Lower lobe of right lung (tissue), 2 donors: Measurements from ENCODE around the gene REV3L. TPM values are rescaled to one million over a fixed set of nuclear protein-coding genes. Genes with fewer than 3 reads are reported as not detected.
A peak's percentile ranks its signal among the peaks of the same experiment; 100 is the strongest.

Experiments
- ATAC-seq, 2 donors: fragments of 200-7000 bp; cut with Tn5 transposase; one replicate each; pipeline ENCODE4 v1.9.1; 2020 to 2022; ENCODE audit warnings: mild to moderate bottlenecking in 2 of 2, moderate library complexity in 2 of 2
- DNase-seq: peaks from one replicate; pipeline ENCODE4 v3.0.0-alpha.2; 2020
- H3K27ac ChIP-seq: fragments of 200-600 bp; one replicate; pipeline ENCODE4 v1.8.0; 2022
- H3K27me3 ChIP-seq: fragments of 200-600 bp; one replicate; pipeline ENCODE4 v1.8.0; 2022; ENCODE audit warnings: low read depth
- H3K36me3 ChIP-seq: fragments of 200-600 bp; one replicate; pipeline ENCODE4 v1.8.0; 2022; ENCODE audit warnings: mild to moderate bottlenecking
- H3K4me1 ChIP-seq: fragments of 200-600 bp; one replicate; pipeline ENCODE4 v1.8.0; 2022
- H3K4me3 ChIP-seq: fragments of 200-600 bp; one replicate; pipeline ENCODE4 v1.8.0; 2022; ENCODE audit warnings: mild to moderate bottlenecking
- H3K9me3 ChIP-seq: fragments of 200-600 bp; one replicate; pipeline ENCODE4 v1.8.0; 2022
- intact Hi-C: fragments of 100-400 bp; cut with DNase I; formaldehyde crosslinking; loops from one replicate; pipeline ENCODE4 v1.11.0; 2022
- total RNA-seq: library from RNA; stranded (reverse); fragmentation: NEBNext Ultra II Directional; extraction: Animal tissue kit (Norgen Biotek cat#: 25700); gene quantifications from one replicate; pipeline ENCODE4 v1.2.1, GENCODE V29; 2021
- TF ChIP-seq, protein P1 (sequence below): fragments of 200-600 bp; IDR thresholded peaks from one replicate; pipeline ENCODE4 v1.8.0; 2022; ENCODE audit warnings: antibody characterized with exemption, mild to moderate bottlenecking
- donor health status: DM: no; HTN: yes; CAD: no; lungs with severe emphysema.

Gene REV3L
- total RNA-seq, 1 donor from 2014 or later: 30.3 TPM

DNA sequence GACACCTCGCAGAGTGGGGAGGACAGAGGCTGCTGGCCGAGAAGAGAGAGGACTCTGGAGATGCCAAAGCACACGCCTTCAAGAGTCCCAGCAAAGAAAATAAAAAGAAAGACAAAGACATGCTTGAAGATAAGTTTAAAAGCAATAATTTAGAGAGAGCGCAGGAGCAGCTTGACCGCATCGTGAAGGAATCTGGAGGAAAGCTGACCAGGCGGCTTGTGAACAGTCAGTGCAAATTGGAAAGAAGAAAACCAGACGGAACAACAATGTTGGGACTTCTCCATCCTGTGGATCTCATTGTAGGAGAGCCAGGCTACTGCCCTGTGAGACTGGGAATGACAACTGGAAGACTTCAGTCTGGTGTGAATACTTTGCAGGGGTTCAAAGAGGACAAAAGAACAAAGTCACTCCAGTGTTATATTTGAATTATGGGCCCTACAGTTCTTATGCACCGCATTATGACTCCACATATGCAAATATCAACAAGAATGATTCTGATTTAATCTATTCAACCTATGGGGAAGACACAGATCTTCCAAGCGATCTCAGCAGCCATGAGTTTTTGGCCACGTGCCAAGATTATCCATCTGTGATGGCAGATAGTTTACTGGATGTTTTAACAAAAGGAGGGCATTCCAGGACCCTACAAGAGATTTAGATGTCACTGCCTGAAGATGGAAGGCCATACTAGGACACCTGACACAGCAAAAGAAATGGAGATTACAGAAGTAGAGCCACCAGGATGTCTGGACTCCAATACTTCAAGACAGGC is 52.2 kb downstream of the REV3L start:
- intact Hi-C loops: no loop called here
- no peaks in the 10 kb centered on the region for H3K27me3 ChIP-seq
- DNase-seq (no peak), ATAC-seq (no peak)
- no peak overlapping the region for H3K4me3 ChIP-seq
- peaks cover 6% of the 10 kb centered on the region for H3K9me3 ChIP-seq
- H3K27ac ChIP-seq: no peak overlapping the region
- H3K36me3 ChIP-seq: peaks cover 4% of the 10 kb centered on the region
- H3K4me1 ChIP-seq: peaks cover 17% of the 10 kb centered on the region
- TF ChIP-seq, protein P1, sequence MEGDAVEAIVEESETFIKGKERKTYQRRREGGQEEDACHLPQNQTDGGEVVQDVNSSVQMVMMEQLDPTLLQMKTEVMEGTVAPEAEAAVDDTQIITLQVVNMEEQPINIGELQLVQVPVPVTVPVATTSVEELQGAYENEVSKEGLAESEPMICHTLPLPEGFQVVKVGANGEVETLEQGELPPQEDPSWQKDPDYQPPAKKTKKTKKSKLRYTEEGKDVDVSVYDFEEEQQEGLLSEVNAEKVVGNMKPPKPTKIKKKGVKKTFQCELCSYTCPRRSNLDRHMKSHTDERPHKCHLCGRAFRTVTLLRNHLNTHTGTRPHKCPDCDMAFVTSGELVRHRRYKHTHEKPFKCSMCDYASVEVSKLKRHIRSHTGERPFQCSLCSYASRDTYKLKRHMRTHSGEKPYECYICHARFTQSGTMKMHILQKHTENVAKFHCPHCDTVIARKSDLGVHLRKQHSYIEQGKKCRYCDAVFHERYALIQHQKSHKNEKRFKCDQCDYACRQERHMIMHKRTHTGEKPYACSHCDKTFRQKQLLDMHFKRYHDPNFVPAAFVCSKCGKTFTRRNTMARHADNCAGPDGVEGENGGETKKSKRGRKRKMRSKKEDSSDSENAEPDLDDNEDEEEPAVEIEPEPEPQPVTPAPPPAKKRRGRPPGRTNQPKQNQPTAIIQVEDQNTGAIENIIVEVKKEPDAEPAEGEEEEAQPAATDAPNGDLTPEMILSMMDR: no peak

- H3K4me1 ChIP-seq: peaks cover 19% of the 10 kb centered on the region
- TF ChIP-seq, protein P1: no peak
- no peak for DNase-seq
- H3K27me3 ChIP-seq: no peaks in the 10 kb centered on the region
- H3K36me3 ChIP-seq: peaks cover 4% of the 10 kb centered on the region
- intact Hi-C loops: no loop called here
- no peak overlapping the region for H3K27ac ChIP-seq
- no peak for ATAC-seq
- H3K4me3 ChIP-seq: no peak overlapping the region
- peaks cover 6% of the 10 kb centered on the region for H3K9me3 ChIP-seq
Measured at GRCh38 chr6:111429571-111429970, 53.4 kb downstream of the REV3L start.

DNA sequence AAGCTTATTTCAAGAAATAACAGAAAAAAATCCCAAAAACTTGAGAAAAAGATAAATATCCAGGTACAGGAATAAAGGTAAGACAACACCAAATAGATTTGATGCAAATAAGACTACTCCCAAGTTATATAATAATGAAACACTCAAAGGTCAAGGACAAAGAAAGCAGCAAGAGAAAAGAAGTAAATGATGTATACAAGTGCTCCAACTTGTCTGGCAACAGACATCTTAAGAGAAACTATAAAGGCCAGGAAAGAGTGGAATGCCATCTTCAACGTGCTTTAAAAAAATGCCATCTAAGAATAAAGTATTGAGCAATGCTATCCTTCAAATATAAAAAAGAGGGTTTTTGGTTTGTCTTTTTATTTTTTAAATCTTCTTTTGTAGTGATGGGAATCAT is 54.2 kb downstream of the REV3L start:
- peaks cover 27% of the 10 kb centered on the region for H3K4me1 ChIP-seq
- no peak for ATAC-seq
- H3K9me3 ChIP-seq: peaks cover 6% of the 10 kb centered on the region
- no peak overlapping the region for H3K4me3 ChIP-seq
- TF ChIP-seq, protein P1: no peak
- intact Hi-C loops: no loop called here
- H3K36me3 ChIP-seq: peaks cover 4% of the 10 kb centered on the region
- DNase-seq: no peak
- no peak overlapping the region for H3K27ac ChIP-seq
- no peaks in the 10 kb centered on the region for H3K27me3 ChIP-seq

- Histone ChIP-seq H3K27ac (no peak overlapping the region), H3K4me3 (no peak overlapping the region), H3K36me3 (peaks cover 4% of the 10 kb centered on the region), H3K9me3 (peaks cover 6% of the 10 kb centered on the region), H3K4me1 (peaks cover 37% of the 10 kb centered on the region), H3K27me3 (no peaks in the 10 kb centered on the region)
- no peak for DNase-seq
- TF ChIP-seq, protein P1: no peak
- ATAC-seq: peak in 1 of 2 donors; percentile 43
- intact Hi-C loops: no loop called here
Measured at GRCh38 chr6:111427341-111428116, 55.5 kb downstream of the REV3L start.

GRCh38 chr6:111423960-111424846 is 58.8 kb downstream of the REV3L start:
- Histone ChIP-seq H3K27ac (no peak overlapping the region), H3K36me3 (no peaks in the 10 kb centered on the region), H3K4me3 (no peak overlapping the region), H3K9me3 (peaks cover 6% of the 10 kb centered on the region), H3K4me1 (peaks cover 32% of the 10 kb centered on the region), H3K27me3 (no peaks in the 10 kb centered on the region)
- ATAC-seq: peak; percentile 64 to 78
- intact Hi-C loops: no loop called here
- TF ChIP-seq, protein P1: no peak
- DNase-seq: no peak
